ENCODE measurements around the gene CHST8.

Gene CHST8

DNA sequence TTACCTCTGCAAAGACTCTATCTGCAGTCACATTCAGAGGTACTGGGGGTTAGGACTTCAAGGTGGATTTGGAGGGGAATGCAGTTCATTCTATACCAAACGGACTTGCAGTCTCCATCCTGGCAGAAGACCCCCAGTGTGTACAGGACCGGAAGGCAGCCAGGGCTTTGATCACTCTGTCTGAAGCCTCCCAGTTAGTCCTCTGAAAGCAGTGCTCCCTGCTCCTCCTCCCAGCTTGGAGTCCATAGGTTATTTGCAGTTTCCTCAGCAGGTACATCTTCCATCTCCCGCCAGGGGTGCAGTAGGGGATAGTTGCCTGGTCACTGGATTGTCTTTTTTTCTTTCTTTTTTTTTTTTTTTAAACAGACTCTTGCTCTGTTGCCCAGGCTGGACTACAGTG, 96.1 kb downstream of the CHST8 start:
- no peak for DNase-seq (ENCODE audit: low spot score)

- DNase-seq (ENCODE audit: low spot score): no peak
Measured at GRCh38 chr19:33718651-33719254, 97.0 kb downstream of the CHST8 start.

GRCh38 chr19:33719366-33720154, 97.8 kb downstream of the CHST8 start:
- DNase-seq (ENCODE audit: low spot score): no peak

GRCh38 chr19:33720155-33720493, 98.4 kb downstream of the CHST8 start:
- DNase-seq (ENCODE audit: low spot score): no peak

- no peak for DNase-seq (ENCODE audit: low spot score)
Measured at GRCh38 chr19:33720691-33721682, 99.2 kb downstream of the CHST8 start.

GRCh38 chr19:33721735-33722297, 100.1 kb downstream of the CHST8 start:
- DNase-seq (ENCODE audit: low spot score): no peak

DNA sequence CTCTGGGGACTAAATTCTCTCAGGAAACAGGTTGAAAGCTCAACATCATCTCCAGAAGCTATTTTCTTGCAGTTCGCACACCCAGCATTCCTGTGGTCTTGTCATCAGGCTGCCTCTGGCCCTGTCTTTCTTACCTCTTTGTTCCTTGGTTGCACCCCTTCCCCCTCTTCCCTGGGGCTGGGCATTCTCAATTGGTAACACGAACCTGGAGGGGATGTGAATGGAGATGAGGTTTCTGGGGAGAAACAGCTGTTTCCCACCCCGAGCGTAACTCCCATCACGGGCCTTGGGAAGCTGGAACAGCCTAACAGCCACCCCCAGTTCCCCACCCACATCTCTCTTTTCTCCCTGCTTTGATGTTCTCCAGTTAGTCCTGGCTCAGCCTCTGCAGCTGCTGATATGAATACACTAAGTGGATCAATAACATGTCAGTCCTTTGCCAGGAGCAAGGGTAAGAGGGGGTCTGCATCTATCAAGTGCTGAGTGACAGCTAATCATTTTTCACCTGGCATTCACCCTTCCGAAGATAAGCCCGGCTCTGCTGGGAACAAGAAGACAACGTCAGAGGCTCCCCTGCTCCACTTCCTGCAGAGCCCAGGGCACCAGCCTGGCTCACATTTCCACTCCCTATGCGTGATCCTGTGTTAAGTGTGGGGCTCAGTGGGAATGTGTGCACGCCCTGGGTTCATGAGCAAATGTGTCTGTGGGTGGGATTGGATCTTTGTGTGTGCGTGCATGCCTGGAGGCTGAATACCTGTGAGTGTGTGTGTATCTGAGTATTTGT, 100.9 kb downstream of the CHST8 start:
- DNase-seq (ENCODE audit: low spot score): no peak

- DNase-seq (ENCODE audit: low spot score): no peak
Measured at GRCh38 chr19:33723512-33723911, 101.8 kb downstream of the CHST8 start.

DNA sequence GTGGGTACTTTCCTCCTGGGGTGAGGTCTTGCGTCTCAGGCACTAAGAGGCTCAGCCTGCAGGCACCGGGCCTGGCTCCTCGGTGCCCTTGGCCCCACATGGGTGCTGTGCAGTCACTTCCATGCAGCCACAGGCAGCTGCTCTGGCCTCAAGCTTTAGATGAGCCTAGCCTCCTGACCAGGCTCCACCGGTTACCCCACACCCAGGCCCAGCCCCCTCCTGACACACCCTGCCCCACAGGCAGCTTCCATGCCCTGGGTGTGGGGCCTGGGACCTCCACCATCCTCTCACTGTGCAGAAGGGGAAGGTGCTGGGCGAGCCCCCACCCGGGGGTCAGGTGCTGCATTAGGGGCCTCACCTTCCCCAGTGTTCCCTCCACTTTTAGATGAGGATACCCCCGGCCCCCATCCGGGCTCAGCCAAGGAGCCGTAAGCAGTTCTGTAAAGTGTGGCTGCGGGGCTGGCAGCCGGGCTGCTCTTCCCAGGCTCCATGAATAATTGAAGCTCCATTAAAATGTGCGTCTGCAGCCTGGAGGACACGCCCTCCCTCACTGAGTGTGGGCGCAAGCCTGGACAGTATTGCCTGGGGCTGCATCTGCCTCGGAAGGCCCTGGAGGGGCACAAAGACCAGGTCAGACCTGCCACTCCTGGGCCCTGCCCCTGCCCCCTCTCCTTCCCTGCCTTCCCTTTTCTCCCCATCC, 102.4 kb downstream of the CHST8 start:
- no peak for DNase-seq (ENCODE audit: low spot score)

DNA sequence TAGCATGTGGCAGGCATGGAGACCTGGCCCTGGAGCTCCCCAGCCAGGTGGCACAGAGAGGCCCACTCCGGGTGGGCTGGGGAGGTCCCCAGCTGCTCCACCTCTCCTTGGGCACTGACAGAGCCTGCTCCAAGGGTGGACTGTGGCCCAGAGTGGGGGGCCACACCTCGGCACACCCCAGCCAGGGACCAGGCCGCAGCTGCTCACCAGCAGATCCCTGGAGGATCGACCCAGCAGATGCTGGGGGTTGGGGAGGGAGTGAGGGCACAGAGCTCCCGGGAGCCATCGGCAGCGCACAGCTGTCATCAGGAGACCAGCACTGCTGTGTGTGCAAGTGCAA, 102.9 kb downstream of the CHST8 start:
- DNase-seq (ENCODE audit: low spot score): no peak

DNA sequence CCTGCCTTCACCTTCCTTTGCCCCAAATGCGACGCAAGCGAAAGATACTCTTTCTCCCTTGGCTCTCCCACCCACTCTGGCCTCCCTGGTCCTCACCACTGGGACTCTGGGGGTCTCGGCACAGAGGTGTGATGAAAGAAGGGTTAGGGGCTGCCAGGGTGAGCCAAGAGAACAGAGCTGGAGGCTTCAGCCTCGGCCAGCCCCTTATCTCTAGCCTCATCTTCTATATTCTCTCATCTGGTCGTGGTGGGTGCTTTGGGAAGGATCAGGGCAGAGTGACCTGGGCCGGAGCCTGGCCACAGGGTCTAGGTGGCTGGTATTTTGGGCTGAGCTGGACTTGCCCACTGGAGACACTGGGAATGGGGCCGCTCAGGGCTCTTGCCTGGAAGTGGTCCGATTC, 103.8 kb downstream of the CHST8 start:
- no peak for DNase-seq (ENCODE audit: low spot score)

DNA sequence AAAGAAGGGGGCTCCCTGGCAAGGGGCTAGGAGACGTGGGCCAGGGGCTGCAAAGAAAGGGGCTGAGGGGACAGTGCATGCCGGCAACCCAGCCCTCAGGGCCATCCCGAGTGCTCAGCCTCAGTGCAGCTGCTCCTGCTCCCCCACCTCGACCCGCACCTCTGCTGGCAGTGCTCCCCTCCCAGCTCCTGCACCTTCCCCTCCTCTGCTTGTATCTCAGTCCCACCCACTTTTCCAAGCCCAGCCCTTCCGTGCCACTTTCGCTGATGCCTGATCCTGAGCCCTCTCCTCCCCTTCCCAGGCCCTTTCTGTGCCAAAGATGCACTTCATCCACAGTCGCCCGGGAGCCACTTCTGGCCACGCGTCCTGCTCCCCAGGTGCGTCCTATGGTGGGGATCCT, 105.0 kb downstream of the CHST8 start:
- no peak for DNase-seq (ENCODE audit: low spot score)

GRCh38 chr19:33727331-33727998, 105.7 kb downstream of the CHST8 start:
- DNase-seq (ENCODE audit: low spot score): no peak

- no peak for DNase-seq (ENCODE audit: low spot score)
Measured at GRCh38 chr19:33728141-33728540, 106.4 kb downstream of the CHST8 start.

GRCh38 chr19:33730858-33731607, 109.3 kb downstream of the CHST8 start:
- no peak for DNase-seq (ENCODE audit: low spot score)

DNA sequence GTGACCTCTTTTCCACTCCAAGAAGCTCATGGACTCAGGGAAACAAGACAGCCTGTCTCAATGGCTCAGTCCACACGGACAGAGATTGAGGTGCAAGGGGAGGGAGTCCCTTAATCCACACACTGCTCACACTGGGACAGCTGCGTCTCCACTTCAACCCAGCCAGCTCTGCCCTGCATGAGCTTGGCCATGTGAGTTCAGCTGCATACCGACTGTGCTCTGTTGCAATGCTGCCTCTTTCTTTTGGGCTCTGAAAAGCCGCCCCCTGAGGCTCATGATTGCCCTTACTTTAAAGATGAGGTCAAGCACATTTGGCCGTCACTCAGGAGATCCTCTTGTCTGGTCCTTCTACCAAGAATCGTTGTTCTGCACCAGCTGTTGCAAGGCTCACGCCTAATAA, 110.1 kb downstream of the CHST8 start:
- peak; percentile 5 for DNase-seq (ENCODE audit: low spot score)

DNA sequence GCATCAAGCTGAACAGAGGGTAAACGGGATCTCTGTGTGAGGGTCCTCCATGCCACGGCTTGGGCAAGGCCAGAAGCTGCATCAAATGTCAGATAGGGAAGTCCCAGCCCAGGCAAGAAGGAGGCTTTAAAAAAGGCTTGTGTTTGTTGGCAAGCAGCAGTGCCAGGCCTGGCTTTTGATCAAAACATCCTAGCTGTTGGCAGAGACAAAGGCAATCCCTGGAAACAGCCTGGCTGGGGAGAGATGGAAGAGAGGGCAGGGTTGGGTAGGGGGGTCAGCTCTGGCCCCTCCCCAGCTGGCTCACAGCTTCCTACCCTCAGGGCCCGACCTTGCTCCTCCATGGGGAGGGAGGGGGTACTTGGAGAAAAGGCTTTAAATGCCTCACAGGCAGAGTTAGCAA, 113.2 kb downstream of the CHST8 start:
- DNase-seq (ENCODE audit: low spot score): no peak

DNA sequence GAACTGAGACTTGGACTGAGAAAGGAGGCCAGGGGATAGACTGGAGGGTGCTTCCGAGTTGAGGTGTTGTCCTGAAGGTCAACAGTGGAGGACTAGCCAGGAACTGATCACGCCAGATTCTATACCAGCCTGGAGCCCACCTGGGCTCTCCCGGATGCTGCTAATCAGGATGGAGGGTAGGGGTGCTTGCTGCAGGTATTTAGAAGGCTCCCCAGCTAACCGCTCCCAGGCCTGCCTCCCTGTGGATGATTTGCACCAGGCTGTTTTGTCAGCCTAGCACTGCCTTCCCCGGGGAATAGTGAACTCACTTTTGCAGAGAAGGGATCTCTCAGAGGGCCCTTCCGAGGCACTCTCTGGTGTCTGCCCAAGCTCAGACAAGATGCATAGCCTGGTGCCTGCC, 114.4 kb downstream of the CHST8 start:
- no peak for DNase-seq (ENCODE audit: low spot score)

- no peak for DNase-seq (ENCODE audit: low spot score)
Measured at GRCh38 chr19:33736787-33737186, 115.0 kb downstream of the CHST8 start.
